H9 (cell line): Measurements from ENCODE around the gene PCDHB4. TPM values are rescaled to one million over a fixed set of nuclear protein-coding genes. Genes with fewer than 3 reads are reported as not detected.
A peak's percentile ranks its signal among the peaks of the same experiment; 100 is the strongest.

Experiments
- DNase-seq: peaks from one replicate; pipeline ENCODE4 v3.0.0-alpha.2; 2017
- H2AFZ ChIP-seq: one replicate; pipeline ENCODE4 v1.6.1; 2013; ENCODE audit warnings: mild to moderate bottlenecking, low read length, control low read depth, moderate library complexity
- H2AK5ac ChIP-seq: 2 replicates; pipeline ENCODE4 v1.6.1; 2013; ENCODE audit warnings: low read length, control low read depth, mixed read lengths; ENCODE audit not compliant: insufficient read length
- H2BK120ac ChIP-seq: one replicate; pipeline ENCODE4 v1.6.1; 2013; ENCODE audit warnings: low read depth, mild to moderate bottlenecking, low read length, control low read depth, inconsistent platforms; ENCODE audit not compliant: poor library complexity, severe bottlenecking
- H2BK12ac ChIP-seq: 2 replicates; pipeline ENCODE4 v1.6.1; 2013; ENCODE audit warnings: low read length, control low read depth, mixed read lengths, low read depth; ENCODE audit not compliant: insufficient read length
- H2BK15ac ChIP-seq: 2 replicates; pipeline ENCODE4 v1.6.1; 2013; ENCODE audit warnings: low read depth, low read length, control low read depth
- H2BK20ac ChIP-seq: one replicate; pipeline ENCODE4 v1.6.1; 2013; ENCODE audit warnings: low read depth, mild to moderate bottlenecking, low read length, control low read depth, inconsistent platforms; ENCODE audit not compliant: poor library complexity, severe bottlenecking
- H2BK5ac ChIP-seq: 2 replicates; pipeline ENCODE4 v1.6.1; 2013; ENCODE audit warnings: low read length, control low read depth, mixed read lengths; ENCODE audit not compliant: insufficient read length
- H3K14ac ChIP-seq: 2 replicates; pipeline ENCODE4 v1.6.1; 2013; ENCODE audit warnings: low read length, control low read depth; ENCODE audit not compliant: insufficient read depth
- H3K18ac ChIP-seq: 2 replicates; pipeline ENCODE4 v1.6.1; 2013; ENCODE audit warnings: low read depth, mild to moderate bottlenecking, mixed read lengths, low read length, control low read depth; ENCODE audit not compliant: insufficient read length
- H3K23ac ChIP-seq: 2 replicates; pipeline ENCODE4 v1.6.1; 2013; ENCODE audit warnings: low read length, control low read depth, mixed read lengths, low read depth; ENCODE audit not compliant: insufficient read length
- H3K23me2 ChIP-seq: 2 replicates; pipeline ENCODE4 v1.6.1; 2013; ENCODE audit warnings: low read depth, mild to moderate bottlenecking, mixed read lengths, low read length, control low read depth; ENCODE audit not compliant: insufficient read length, poor library complexity, severe bottlenecking
- H3K27ac ChIP-seq: 2 replicates; pipeline ENCODE4 v1.5.1; 2013; ENCODE audit warnings: low read length, control low read depth, mixed read lengths, low read depth; ENCODE audit not compliant: insufficient read length
- H3K27me3 ChIP-seq: 2 replicates; pipeline ENCODE4 v1.6.1; 2013; ENCODE audit warnings: low read length, control low read depth, inconsistent platforms; ENCODE audit not compliant: insufficient read depth
- H3K4ac ChIP-seq: 2 replicates; pipeline ENCODE4 v1.6.1; 2013; ENCODE audit warnings: low read depth, mild to moderate bottlenecking, control low read depth, inconsistent platforms, low read length, moderate library complexity
- H3K4me1 ChIP-seq: 2 replicates; pipeline ENCODE4 v1.6.1; 2013; ENCODE audit warnings: low read length, control low read depth, inconsistent platforms; ENCODE audit not compliant: insufficient read depth
- H3K4me2 ChIP-seq: 2 replicates; pipeline ENCODE4 v1.6.1; 2013; ENCODE audit warnings: low read length, control low read depth, mixed read lengths; ENCODE audit not compliant: insufficient read length, insufficient read depth
- H3K56ac ChIP-seq: 2 replicates; pipeline ENCODE4 v1.6.1; 2013; ENCODE audit warnings: low read depth, mild to moderate bottlenecking, mixed read lengths, low read length, control low read depth; ENCODE audit not compliant: insufficient read length
- H3K79me1 ChIP-seq: 2 replicates; pipeline ENCODE4 v1.6.1; 2013; ENCODE audit warnings: low read depth, mild to moderate bottlenecking, moderate library complexity, low read length, control low read depth, inconsistent platforms; ENCODE audit not compliant: insufficient read depth, poor library complexity, severe bottlenecking
- H3K79me2 ChIP-seq: 2 replicates; pipeline ENCODE4 v1.6.1; 2013; ENCODE audit warnings: low read length, control low read depth, inconsistent platforms; ENCODE audit not compliant: insufficient read depth
- H3K9ac ChIP-seq: 2 replicates; pipeline ENCODE4 v1.6.1; 2013; ENCODE audit warnings: low read length, control low read depth, mixed read lengths; ENCODE audit not compliant: insufficient read length; ENCODE audit errors: extremely low read depth
- H3K9me3 ChIP-seq: one replicate; pipeline ENCODE4 v1.6.1; 2013; ENCODE audit warnings: low read depth, low read length, inconsistent platforms; ENCODE audit not compliant: control insufficient read depth
- H3T11ph ChIP-seq: one replicate; pipeline ENCODE4 v1.6.1; 2013; ENCODE audit warnings: mild to moderate bottlenecking, low read length, control low read depth, inconsistent platforms
- H4K20me1 ChIP-seq: one replicate; pipeline ENCODE4 v1.6.1; 2013; ENCODE audit not compliant: control insufficient read depth, insufficient read length, insufficient read depth
- H4K5ac ChIP-seq: 2 replicates; pipeline ENCODE4 v1.6.1; 2013; ENCODE audit warnings: low read depth, mild to moderate bottlenecking, mixed read lengths, low read length, control low read depth; ENCODE audit not compliant: insufficient read length
- H4K8ac ChIP-seq: replicated peaks from 2 replicates; pipeline ENCODE4 v1.6.1; 2013; ENCODE audit warnings: low read length, control low read depth, mixed read lengths, low read depth; ENCODE audit not compliant: insufficient read length
- H4K91ac ChIP-seq: 2 replicates; pipeline ENCODE4 v1.6.1; 2013; ENCODE audit warnings: low read depth, mild to moderate bottlenecking, moderate library complexity, mixed read lengths, low read length, control low read depth; ENCODE audit not compliant: insufficient read length
- H3K27ac Mint-ChIP-seq, 3 experiments: 2 replicates in 2 of 3; 3 replicates in 1 of 3; pipeline ENCODE4 v1.8.0; 2020 to 2021; ENCODE audit warnings: mixed read lengths in 3 of 3, mild to moderate bottlenecking in 1 of 3, moderate library complexity in 1 of 3
- H3K27me3 Mint-ChIP-seq: 2 replicates; pipeline ENCODE4 v1.8.0; 2021; ENCODE audit warnings: low read depth, mild to moderate bottlenecking, moderate library complexity, mixed read lengths
- H3K36me3 Mint-ChIP-seq, 3 experiments: 2 replicates in 2 of 3; 3 replicates in 1 of 3; pipeline ENCODE4 v1.8.0; 2020 to 2021; ENCODE audit warnings: low read depth in 3 of 3, mixed read lengths in 3 of 3; ENCODE audit not compliant: insufficient read depth in 1 of 3
- H3K4me1 Mint-ChIP-seq, 2 experiments: 2 replicates each; pipeline ENCODE4 v1.8.0; 2020; ENCODE audit warnings: mixed read lengths in 2 of 2
- H3K4me3 Mint-ChIP-seq, 2 experiments: 2 replicates in 1 of 2; 3 replicates in 1 of 2; pipeline ENCODE4 v1.8.0; 2020 to 2021; ENCODE audit warnings: mild to moderate bottlenecking in 2 of 2, mixed read lengths in 2 of 2, moderate library complexity in 1 of 2
- H3K9me3 Mint-ChIP-seq, 2 experiments: 2 replicates in 1 of 2; 3 replicates in 1 of 2; pipeline ENCODE4 v1.8.0; 2020; ENCODE audit warnings: mild to moderate bottlenecking in 2 of 2, mixed read lengths in 2 of 2, moderate library complexity in 1 of 2
- WGBS: extraction: QIAGEN DNeasy Blood & Tissue Kit; methylation state at CpG from one replicate; pipeline ENCODE4 v1.1.7; 2013; ENCODE audit warnings: missing lambda C conversion rate, low lambda C conversion rate, mixed read lengths; ENCODE audit not compliant: insufficient read length; ENCODE audit errors: extremely low coverage; 5-methylcytosine and 5-hydroxymethylcytosine counted together
- total RNA-seq: library from RNA; stranded (reverse); gene quantifications from 2 replicates; pipeline ENCODE4 v1.2.1, GENCODE V29; 2021
- TF ChIP-seq, protein P1 (sequence below): fragments of 200-600 bp; sonication (generic); conservative IDR thresholded peaks from 3 replicates; pipeline ENCODE4 v1.8.0; 2021; ENCODE audit warnings: antibody characterized with exemption, mild to moderate bottlenecking

Gene PCDHB4
- total RNA-seq, 1 experiment from 2014 or later, result 1.6 TPM

DNA sequence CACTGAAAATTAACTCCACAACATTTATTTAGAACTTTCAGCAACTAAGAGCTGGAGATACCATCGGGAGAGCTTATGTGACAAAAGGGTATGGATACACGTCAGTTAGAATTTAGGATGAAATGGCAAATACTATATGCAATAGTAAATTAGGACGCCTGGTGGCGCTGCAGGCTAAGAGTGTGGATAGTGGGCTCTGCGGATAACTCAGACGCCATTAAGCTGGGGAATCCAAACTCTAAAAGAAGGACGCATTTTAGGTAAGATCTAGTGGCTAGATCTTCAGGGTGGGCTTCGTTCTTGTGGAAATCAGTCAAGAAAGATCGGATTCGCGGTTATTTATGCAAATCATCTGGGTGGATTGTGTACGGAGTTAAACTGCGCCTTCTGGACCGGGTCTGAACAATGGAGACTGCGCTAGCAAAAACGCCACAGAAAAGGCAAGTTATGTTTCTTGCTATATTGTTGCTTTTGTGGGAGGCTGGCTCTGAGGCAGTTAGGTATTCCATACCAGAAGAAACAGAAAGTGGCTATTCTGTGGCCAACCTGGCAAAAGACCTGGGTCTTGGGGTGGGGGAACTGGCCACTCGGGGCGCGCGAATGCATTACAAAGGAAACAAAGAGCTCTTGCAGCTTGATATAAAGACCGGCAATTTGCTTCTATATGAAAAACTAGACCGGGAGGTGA lies 13.6 kb downstream of the PCDHB4 start, which contains the start of gene PCDHB5:
PCDHB5 (plus strand) TSS at position 177 of the 688 bp plus-strand sequence; CDS start at position 406, 229 bp downstream.
- peak; percentile 68 for DNase-seq
- H4K8ac ChIP-seq, result no peak within 1 kb of the TSS

More for the DNA sequence above, 13.6 kb downstream of the PCDHB4 start, which contains the start of gene PCDHB5:
- H2BK20ac ChIP-seq, result peak within 1 kb of the TSS; percentile 78
- peak within 1 kb of the TSS; percentile 89 for H3T11ph ChIP-seq
- H3K9me3 ChIP-seq, result no peaks in the 10 kb centered on the region
- H3K27me3 Mint-ChIP-seq, result peaks cover 2% of the 10 kb centered on the region; the same call in 1 of the 2 replicates
- H3K14ac ChIP-seq, result peak within 1 kb of the TSS; percentile 93; the same call in 1 of the 2 replicates
- no peak within 1 kb of the TSS for H3K9ac ChIP-seq
- H2BK120ac ChIP-seq, result peak within 1 kb of the TSS; percentile 87
- no peak within 1 kb of the TSS for H4K5ac ChIP-seq
- H4K20me1 ChIP-seq, result no peaks in the 10 kb centered on the region
- H3K23me2 ChIP-seq, result peaks cover 6% of the 10 kb centered on the region
- no peaks in the 10 kb centered on the region for H3K4me1 ChIP-seq
- H3K4me3 Mint-ChIP-seq, result peak within 1 kb of the TSS in 1 of 2 experiments; percentile 63; a peak in 2 of 5 replicates
- no peak within 1 kb of the TSS for H2BK12ac ChIP-seq
- H2AK5ac ChIP-seq, result no peak within 1 kb of the TSS
- H3K36me3 Mint-ChIP-seq, result peaks cover 16 to 44% (median 20%) of the 10 kb centered on the region in 3 experiments
- WGBS, result no CpG with 5 or more reads among the region's 22 CpGs
- H3K27ac Mint-ChIP-seq, result peak within 1 kb of the TSS in 2 of 3 experiments; percentile 41 to 46; a peak in 4 of 7 replicates
- H4K91ac ChIP-seq, result no peak within 1 kb of the TSS
- no peak within 1 kb of the TSS for H3K27ac ChIP-seq
- H3K4ac ChIP-seq, result no peak within 1 kb of the TSS; the same call in 1 of the 2 replicates
- H3K27me3 ChIP-seq, result no peaks in the 10 kb centered on the region
- peaks cover 45 to 60% of the 10 kb centered on the region in 2 experiments for H3K9me3 Mint-ChIP-seq
- H3K23ac ChIP-seq, result no peak within 1 kb of the TSS
- peak within 1 kb of the TSS; percentile 90 for H2AFZ ChIP-seq
- H2BK5ac ChIP-seq, result no peak within 1 kb of the TSS
- TF ChIP-seq, protein P1, sequence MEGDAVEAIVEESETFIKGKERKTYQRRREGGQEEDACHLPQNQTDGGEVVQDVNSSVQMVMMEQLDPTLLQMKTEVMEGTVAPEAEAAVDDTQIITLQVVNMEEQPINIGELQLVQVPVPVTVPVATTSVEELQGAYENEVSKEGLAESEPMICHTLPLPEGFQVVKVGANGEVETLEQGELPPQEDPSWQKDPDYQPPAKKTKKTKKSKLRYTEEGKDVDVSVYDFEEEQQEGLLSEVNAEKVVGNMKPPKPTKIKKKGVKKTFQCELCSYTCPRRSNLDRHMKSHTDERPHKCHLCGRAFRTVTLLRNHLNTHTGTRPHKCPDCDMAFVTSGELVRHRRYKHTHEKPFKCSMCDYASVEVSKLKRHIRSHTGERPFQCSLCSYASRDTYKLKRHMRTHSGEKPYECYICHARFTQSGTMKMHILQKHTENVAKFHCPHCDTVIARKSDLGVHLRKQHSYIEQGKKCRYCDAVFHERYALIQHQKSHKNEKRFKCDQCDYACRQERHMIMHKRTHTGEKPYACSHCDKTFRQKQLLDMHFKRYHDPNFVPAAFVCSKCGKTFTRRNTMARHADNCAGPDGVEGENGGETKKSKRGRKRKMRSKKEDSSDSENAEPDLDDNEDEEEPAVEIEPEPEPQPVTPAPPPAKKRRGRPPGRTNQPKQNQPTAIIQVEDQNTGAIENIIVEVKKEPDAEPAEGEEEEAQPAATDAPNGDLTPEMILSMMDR, result peak; percentile 81
- H3K4me1 Mint-ChIP-seq, result peaks cover 4 to 7% of the 10 kb centered on the region in 2 experiments; a peak in 2 of 4 replicates
- H3K79me1 ChIP-seq, result no peaks in the 10 kb centered on the region
- H3K18ac ChIP-seq, result peak within 1 kb of the TSS; percentile 98
- no peak within 1 kb of the TSS for H3K56ac ChIP-seq
- no peaks in the 10 kb centered on the region for H3K79me2 ChIP-seq
- H3K4me2 ChIP-seq, result no peak within 1 kb of the TSS
- H2BK15ac ChIP-seq, result no peak within 1 kb of the TSS
